ENCODE results near the gene OR10AD1.

The OR10AD1 gene

DNA sequence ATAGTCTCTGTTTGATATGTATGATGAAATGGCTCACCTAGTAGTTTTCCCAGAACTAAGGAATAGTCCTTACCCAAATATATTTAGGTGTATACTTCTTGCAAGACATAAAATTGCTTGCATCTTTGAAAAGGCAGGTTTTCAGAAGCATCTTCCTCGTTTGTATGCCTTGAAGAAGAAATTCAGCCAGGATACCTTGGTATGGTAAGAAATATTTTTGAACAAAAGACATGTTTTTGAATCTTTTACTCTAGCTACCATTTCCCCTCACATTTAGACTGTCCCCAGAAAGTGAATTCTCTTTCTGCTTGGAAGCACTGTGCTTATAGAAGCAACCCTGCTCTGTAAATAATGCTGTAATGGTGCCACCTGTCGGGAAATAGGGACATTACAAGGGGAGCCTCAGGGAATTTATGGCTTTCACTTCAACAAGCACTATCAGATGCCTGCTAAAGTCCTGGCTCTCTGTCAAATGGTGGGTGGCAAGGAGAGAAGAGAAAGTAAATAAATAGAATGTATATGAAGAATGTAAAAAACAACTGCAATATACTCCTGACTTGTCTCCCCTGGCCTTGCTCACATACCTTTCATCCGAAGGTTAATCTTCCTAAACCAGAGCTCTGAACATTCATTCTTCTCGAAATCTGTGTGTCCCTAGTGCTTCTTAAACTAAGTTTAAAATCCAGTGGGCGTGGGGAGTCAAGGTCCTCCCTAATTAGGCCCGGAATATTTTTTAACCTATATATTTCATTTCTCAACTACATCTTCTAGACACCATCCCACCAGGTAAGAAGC, 13.6 kb downstream of the OR10AD1 start:
- no peak overlapping the region for H3K4me3 ChIP-seq (ENCODE audit: low read depth, low read length)

DNA sequence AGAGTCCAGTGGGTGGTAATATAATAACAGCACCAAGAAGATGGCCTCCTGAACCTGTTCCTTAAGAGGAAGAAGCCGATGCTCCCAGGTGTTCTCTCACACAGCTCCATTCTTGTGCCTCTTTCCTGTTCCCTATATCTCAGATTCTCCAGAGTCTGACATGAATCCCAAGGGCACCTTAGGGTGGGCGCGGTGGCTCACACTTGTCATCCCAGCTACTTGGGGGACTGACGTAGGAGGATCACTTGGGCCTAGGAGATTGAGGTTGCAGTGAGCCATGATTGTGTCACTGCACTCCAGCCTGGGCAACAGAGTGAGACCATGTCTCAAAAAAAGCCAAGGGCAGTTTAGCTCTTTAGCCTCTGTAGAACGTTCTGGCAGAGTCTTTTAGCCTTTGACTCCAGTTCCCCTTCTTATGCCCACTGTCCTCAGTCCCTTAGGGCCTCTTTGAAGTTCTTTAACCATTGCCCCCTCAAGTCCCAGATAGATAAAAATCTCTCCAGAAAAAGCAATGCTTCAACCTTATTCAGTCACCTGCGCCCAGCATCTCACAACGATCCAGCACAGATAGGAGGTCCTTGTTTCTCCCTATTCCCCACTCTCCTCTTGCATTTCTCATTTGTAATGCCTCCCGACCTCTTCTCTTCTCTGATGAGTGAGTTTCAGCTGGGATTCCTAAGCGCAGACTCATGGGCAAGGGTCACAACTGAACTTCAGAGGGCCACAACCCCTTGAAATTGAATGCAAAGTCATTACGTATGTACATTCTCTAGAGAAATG, 15.0 kb downstream of the OR10AD1 start:
- no peak overlapping the region for H3K4me3 ChIP-seq (ENCODE audit: low read depth, low read length)
- TF ChIP-seq, protein P1, sequence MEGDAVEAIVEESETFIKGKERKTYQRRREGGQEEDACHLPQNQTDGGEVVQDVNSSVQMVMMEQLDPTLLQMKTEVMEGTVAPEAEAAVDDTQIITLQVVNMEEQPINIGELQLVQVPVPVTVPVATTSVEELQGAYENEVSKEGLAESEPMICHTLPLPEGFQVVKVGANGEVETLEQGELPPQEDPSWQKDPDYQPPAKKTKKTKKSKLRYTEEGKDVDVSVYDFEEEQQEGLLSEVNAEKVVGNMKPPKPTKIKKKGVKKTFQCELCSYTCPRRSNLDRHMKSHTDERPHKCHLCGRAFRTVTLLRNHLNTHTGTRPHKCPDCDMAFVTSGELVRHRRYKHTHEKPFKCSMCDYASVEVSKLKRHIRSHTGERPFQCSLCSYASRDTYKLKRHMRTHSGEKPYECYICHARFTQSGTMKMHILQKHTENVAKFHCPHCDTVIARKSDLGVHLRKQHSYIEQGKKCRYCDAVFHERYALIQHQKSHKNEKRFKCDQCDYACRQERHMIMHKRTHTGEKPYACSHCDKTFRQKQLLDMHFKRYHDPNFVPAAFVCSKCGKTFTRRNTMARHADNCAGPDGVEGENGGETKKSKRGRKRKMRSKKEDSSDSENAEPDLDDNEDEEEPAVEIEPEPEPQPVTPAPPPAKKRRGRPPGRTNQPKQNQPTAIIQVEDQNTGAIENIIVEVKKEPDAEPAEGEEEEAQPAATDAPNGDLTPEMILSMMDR (IDR thresholded peaks at IDR 0.05; ENCODE audit: low read depth, low read length) = no peak

More for the DNA sequence above, 13.6 kb downstream of the OR10AD1 start:
- TF ChIP-seq, protein P1 (IDR thresholded peaks at IDR 0.05; ENCODE audit: low read depth, low read length) = peak; percentile 80

DNA sequence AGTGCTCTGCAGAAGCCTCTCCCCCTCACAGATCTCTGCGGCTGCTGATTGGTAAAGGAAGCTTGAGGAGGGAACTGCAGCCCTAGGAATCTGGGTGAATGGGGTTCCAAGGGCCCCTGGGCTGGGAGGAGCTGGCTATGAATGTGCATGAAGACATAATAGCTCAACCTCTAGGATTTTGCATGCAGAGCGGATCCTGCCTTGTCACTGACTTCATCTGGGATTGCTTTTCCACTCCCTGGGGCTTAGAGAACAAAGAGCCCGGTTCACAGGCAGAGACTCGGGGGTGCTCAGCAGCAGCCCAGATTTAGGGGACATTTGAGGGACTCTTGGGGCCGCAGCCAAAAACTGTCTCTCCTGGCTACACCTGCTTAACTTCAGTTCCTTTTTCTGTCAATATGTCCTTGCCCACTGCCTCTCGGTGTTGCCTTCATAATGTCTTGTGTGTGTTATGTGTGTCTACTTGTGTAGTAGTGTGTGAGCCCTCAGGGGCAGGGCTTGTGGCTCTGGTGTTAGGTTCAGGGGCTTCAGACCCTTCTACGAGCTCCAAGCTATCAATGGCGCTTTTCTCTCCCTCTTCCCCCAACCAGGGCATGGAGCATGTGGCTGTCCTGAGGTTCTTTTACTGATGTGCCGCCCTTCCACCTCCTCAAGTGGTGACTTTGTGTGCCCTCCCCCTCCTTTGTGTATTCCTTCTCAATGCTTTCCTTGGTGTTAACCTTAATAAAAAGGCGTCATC, 17.7 kb downstream of the OR10AD1 start:
- no peak overlapping the region for H3K4me3 ChIP-seq (ENCODE audit: low read depth, low read length)
- TF ChIP-seq, protein P1 (IDR thresholded peaks at IDR 0.05; ENCODE audit: low read depth, low read length) = no peak

DNA sequence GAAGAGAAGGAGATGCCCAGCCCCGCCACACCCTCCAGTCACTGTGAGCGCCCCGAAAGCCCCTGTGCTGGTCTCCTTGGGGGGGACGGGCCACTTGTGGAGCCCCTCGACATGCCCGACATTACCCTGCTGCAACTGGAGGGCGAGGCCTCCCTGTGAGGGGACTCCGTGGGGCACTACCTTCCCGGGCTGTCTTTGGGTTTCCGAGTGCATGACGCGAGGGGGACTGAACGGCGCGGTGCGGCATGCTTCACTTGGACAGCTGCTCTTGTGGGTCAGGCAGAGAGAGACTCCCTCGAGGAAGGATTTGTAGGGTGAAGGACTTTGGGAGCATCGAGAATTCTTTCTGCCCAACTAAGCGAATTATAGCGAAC, 18.6 kb downstream of the OR10AD1 start:
- H3K4me3 ChIP-seq (ENCODE audit: low read depth, low read length) = no peak overlapping the region
- TF ChIP-seq, protein P1 (IDR thresholded peaks at IDR 0.05; ENCODE audit: low read depth, low read length) = no peak

DNA sequence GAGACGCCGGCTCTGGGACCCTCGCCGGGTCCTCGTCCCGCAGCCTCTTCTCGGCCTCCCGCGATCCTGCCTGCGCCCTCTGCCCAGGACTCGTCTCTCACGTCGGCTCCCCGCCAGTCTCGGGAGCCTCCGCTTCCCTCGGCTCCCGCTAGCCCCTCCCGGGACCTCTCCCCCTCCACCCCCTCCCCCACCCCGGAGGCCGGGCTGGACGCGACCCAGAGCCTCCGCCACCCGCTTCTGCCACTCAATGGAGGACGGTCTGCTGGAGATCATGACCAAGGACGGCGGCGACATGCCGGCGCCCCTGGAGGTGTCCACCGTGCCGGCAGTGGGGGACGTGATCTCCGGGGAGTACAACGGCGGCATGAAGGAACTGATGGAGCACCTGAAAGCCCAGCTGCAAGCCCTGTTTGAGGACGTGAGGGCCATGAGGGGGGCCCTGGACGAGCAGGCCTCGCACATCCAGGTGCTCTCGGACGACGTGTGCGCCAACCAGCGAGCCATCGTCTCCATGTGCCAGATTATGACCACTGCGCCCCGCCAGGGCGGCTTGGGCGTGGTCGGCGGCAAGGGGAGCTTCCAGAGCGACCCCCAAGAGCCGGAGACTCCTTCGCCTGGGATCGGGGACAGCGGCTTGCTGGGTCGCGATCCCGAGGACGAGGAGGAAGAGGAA, 19.1 kb downstream of the OR10AD1 start:
- H3K4me3 ChIP-seq (ENCODE audit: low read depth, low read length) = peak overlapping the region; percentile 72
- TF ChIP-seq, protein P1 (IDR thresholded peaks at IDR 0.05; ENCODE audit: low read depth, low read length) = no peak

DNA sequence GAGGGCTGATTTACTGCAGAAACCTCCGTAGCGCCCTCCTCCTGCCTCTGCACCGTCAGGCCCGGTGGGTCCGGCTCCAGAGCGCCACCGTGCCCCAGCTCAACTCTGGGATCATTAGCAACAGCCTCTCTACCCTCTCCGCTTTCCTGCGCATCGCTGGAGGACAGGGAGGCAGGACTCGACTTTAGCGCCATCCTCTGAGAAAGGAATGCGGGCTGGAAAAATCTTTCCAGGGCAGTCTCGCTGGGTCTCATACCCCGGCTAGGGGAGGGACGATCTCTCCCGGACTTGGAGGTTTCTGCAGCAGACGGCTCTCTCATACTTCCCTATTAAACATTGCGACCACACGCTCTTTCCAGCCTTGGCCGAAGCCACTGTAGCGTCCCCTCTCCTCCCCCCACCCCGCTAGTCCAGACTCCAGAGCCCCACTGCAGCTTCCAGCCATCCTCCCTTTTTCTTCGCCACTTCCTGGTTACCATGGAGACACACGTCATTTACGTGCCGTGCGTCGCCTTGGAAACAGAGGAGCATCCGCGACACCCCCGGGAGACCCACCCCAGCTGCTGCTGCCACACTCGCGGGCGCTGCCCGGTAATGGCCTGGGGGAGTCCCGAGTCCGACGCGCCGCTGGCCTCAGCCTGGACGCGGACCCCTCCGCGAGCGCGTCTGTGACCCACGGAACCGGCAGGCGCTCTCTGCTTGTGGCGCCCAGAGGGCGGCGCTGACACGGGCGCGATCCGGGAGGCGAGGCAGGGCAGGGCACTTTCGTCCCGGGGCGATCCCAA, 19.8 kb downstream of the OR10AD1 start, which contains the start of gene CCDC184:
TSS of gene CCDC184 (plus strand) at position 554 of the 785 bp plus-strand sequence. CDS start 479 bp downstream, outside the sequence.
- peak within 1 kb of the TSS; percentile 72 for H3K4me3 ChIP-seq (ENCODE audit: low read depth, low read length)
- TF ChIP-seq, protein P1 (IDR thresholded peaks at IDR 0.05; ENCODE audit: low read depth, low read length) = peak; percentile 32; the same call in 1 of the 2 replicates

All from WI38 (cell line).